Panc1 (cell line): ENCODE measurements around the gene SMC2. TPM values are rescaled to one million over a fixed set of nuclear protein-coding genes. Genes with fewer than 3 reads are reported as not detected.

Experiments used
- ATAC-seq: fragments of 200-7000 bp; cut with Tn5 transposase; 2 replicates; pipeline ENCODE4 v1.9.1; 2020; ENCODE audit warnings: mild to moderate bottlenecking, moderate library complexity
- Bru-seq: library from RNA; stranded (reverse); fragments of 400-500 nt; gene quantifications from one replicate; lab custom pipeline; 2021; lab: Mats Ljungman, UMichigan
- BruChase-seq, 2 experiments: library from RNA; stranded (reverse); fragments of 400-500 nt; gene quantifications; one replicate each; lab custom pipeline; 2021; lab: Mats Ljungman, UMichigan
- BruUV-seq: library from RNA; stranded (reverse); fragments of 400-500 nt; replicated peaks from 2 replicates; lab custom pipeline; 2021; lab: Mats Ljungman, UMichigan
- CTCF ChIA-PET: fragments of 300-600 bp; sonication (Branson Sonifier 250); formaldehyde crosslinking; loops from one replicate; lab custom pipeline; 2022; ENCODE audit warnings: antibody characterized with exemption; lab: Charles Lee
- POLR2A ChIA-PET: fragments of 300-600 bp; sonication (Branson Sonifier 250); formaldehyde crosslinking; loops from one replicate; lab custom pipeline; 2022; ENCODE audit warnings: antibody characterized with exemption; lab: Charles Lee
- DNase-seq: peaks from one replicate; pipeline ENCODE4 v3.0.0-alpha.2; 2010; ENCODE audit warnings: low read depth, low spot score
- H3K27ac ChIP-seq: 2 replicates; pipeline ENCODE4 v1.5.1; 2011; ENCODE audit warnings: mild to moderate bottlenecking, low read length, inconsistent platforms
- H3K27me3 ChIP-seq: fragments of 200-500 bp; sonication (Bioruptor generic); 2 replicates; pipeline ENCODE4 v1.6.0; 2014; ENCODE audit warnings: low read length, inconsistent platforms; ENCODE audit not compliant: control insufficient read depth, insufficient read depth
- H3K36me3 ChIP-seq: fragments of 200-500 bp; sonication (Bioruptor generic); 2 replicates; pipeline ENCODE4 v1.5.1; 2014; ENCODE audit warnings: inconsistent platforms, mild to moderate bottlenecking, low read length, moderate library complexity; ENCODE audit not compliant: control insufficient read depth, insufficient read depth
- H3K4me1 ChIP-seq: 2 replicates; pipeline ENCODE4 v1.5.1; 2011; ENCODE audit warnings: inconsistent platforms, mild to moderate bottlenecking, low read length, moderate library complexity; ENCODE audit not compliant: control insufficient read depth, insufficient read depth
- H3K4me3 ChIP-seq, 2 experiments: 2 replicates each; pipeline ENCODE4 v1.5.1; 2011 to 2012; ENCODE audit warnings: low read depth in 2 of 2, low read length in 2 of 2, mild to moderate bottlenecking in 2 of 2, inconsistent platforms in 1 of 2, moderate library complexity in 1 of 2
- H3K9me3 ChIP-seq: fragments of 200-500 bp; sonication (Bioruptor generic); 2 replicates; pipeline ENCODE4 v1.5.1; 2014; ENCODE audit warnings: low read depth, mild to moderate bottlenecking, inconsistent platforms, low read length, moderate library complexity; ENCODE audit not compliant: control insufficient read depth, insufficient read depth
- POLR2AphosphoS5 ChIP-seq: IDR thresholded peaks from 2 replicates; pipeline ENCODE4 v1.6.1; 2012; ENCODE audit warnings: mild to moderate bottlenecking, low read depth, low read length, moderate library complexity
- SIN3A ChIP-seq: IDR thresholded peaks from 2 replicates; pipeline ENCODE4 v1.6.1; 2012; ENCODE audit warnings: low read depth, mild to moderate bottlenecking, low read length, moderate library complexity, borderline replicate concordance; ENCODE audit not compliant: insufficient read depth
- TCF7L2 ChIP-seq: IDR thresholded peaks from 2 replicates; pipeline ENCODE4 v1.6.1; 2011; ENCODE audit warnings: mild to moderate bottlenecking, low read depth, low read length, inconsistent platforms
- in situ Hi-C: cut with HindIII; loops from 2 replicates; pipeline ENCODE4 v1.10.0; 2016; ENCODE audit warnings: low sequenced_read_pairs, low pct_unique_long_range_greater_than_20kb
- intact Hi-C: fragments of 100-400 bp; cut with micrococcal nuclease; formaldehyde crosslinking; loops from one replicate; pipeline ENCODE4 v1.10.0; 2022; ENCODE audit not compliant: unreplicated experiment
- long read RNA-seq: library from polyadenylated mRNA; unstranded; transcript quantifications from one replicate; pipeline ENCODE4 v2.0.0, GENCODE V29; 2021; ENCODE audit not compliant: unreplicated experiment
- polyA plus RNA-seq: library from polyadenylated mRNA; unstranded; fragments of >200 nt; gene quantifications from one replicate; pipeline ENCODE4 v1.2.1, GENCODE V29; 2012; ENCODE audit warnings: missing spikeins; ENCODE audit not compliant: insufficient read length
- total RNA-seq: library from RNA; stranded (reverse); gene quantifications from one replicate; pipeline ENCODE4 v1.2.1, GENCODE V29; 2021; ENCODE audit not compliant: unreplicated experiment
- TF ChIP-seq, protein P1 (sequence below): fragments of 450-650 bp; IDR thresholded peaks from 2 replicates; pipeline ENCODE4 v1.5.1; 2017; ENCODE audit warnings: mild to moderate bottlenecking
- TF ChIP-seq, protein P2 (sequence below), 2 experiments: IDR thresholded peaks; 2 replicates each; pipeline ENCODE4 v1.6.1; 2011 to 2012; ENCODE audit warnings: low read depth in 2 of 2, control low read depth in 1 of 2, low read length in 1 of 2, mild to moderate bottlenecking in 1 of 2, moderate library complexity in 1 of 2; ENCODE audit not compliant: insufficient read depth in 1 of 2

Gene SMC2
- total RNA-seq (25.3 TPM), Bru-seq, nascent RNA (percentile 78 among the genes with signal in this experiment), BruChase-seq, experiment 1, labeled RNA remaining after a 2-hour chase (percentile 79 among the genes with signal in this experiment), BruChase-seq, experiment 2, labeled RNA remaining after a 6-hour chase (percentile 90 among the genes with signal in this experiment)
- 5.4 TPM for polyA plus RNA-seq
- long read RNA-seq, full-length matches to known transcripts, result 3 of 77 reads
- long read RNA-seq, partial matches to known transcripts, result 43 of 77 reads
- long read RNA-seq, other reads (novel, unspliced or antisense), result 31 of 77 reads

DNA sequence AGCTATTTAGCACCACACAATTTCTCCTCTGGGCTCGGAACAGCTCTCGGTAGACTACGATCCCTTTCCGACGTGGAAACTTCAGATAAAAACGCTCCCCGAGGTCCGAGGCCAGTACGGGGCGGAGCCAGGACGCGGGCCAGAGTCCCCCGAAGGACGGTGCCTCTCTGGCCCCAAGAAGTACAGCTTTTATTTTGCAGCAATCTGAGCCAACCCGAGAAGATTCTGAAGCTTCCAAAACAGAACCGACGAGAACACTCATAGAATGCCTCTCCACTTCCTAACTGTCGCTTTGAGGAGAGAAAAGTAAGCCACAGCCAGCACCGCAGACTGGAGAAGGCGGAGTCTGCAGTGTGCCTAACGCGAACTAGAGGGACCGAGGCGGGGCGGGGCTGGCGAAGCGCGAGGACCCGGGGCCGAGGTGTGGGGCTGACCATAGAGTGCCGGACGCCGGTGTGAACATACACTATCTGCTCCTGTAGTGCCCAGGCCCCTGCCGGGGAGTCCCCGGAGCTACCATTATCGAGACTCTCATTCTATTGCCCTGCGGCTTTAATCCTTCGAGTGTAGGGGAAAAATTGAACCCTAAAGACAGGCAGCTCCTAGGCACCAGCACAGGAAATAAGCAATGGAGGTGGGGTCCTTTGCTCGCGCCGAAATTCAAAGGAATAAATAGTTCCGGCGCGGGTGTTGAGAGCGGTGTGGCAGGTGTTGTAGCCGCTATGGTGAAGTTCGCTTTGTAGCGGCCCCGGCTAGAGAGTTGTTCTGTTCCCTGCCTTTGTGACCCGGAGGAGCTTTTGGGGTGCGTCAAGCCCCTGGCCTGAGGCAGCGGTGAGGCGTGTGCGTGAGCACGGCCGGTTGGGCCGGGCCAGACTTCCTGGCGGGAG lies at the start of gene SMC2:
Gene SMC2 (plus strand): TSS at position 663 of the 887 bp plus-strand sequence. CDS start 1,076 bp downstream, outside the sequence.
- POLR2A ChIA-PET, result interaction anchor here (0.6 to 0.7 kb wide), 2 partner anchors 50 to 65 kb away, joined by 4 to 14 read pairs; no protein-coding TSS in a partner anchor
- no peaks in the 10 kb centered on the region for H3K27me3 ChIP-seq
- DNase-seq, result peak; percentile 74
- in situ Hi-C loops, result no loop called here
- H3K9me3 ChIP-seq, result no peaks in the 10 kb centered on the region
- peak; percentile 96 for ATAC-seq
- peak within 1 kb of the TSS; percentile 78 to 90 for H3K4me3 ChIP-seq
- TSS peak; percentile 98 for BruUV-seq
- H3K27ac ChIP-seq, result peak within 1 kb of the TSS; percentile 95
- intact Hi-C loops, result no loop called here
- CTCF ChIA-PET, result interaction anchor here (0.6 kb wide), 1 partner anchor 19 kb away, joined by 3 read pairs; no protein-coding TSS in a partner anchor
- TF ChIP-seq, protein P1, sequence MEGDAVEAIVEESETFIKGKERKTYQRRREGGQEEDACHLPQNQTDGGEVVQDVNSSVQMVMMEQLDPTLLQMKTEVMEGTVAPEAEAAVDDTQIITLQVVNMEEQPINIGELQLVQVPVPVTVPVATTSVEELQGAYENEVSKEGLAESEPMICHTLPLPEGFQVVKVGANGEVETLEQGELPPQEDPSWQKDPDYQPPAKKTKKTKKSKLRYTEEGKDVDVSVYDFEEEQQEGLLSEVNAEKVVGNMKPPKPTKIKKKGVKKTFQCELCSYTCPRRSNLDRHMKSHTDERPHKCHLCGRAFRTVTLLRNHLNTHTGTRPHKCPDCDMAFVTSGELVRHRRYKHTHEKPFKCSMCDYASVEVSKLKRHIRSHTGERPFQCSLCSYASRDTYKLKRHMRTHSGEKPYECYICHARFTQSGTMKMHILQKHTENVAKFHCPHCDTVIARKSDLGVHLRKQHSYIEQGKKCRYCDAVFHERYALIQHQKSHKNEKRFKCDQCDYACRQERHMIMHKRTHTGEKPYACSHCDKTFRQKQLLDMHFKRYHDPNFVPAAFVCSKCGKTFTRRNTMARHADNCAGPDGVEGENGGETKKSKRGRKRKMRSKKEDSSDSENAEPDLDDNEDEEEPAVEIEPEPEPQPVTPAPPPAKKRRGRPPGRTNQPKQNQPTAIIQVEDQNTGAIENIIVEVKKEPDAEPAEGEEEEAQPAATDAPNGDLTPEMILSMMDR, result no peak
- TF ChIP-seq TCF7L2 (no peak), SIN3A (peak; percentile 88), POLR2AphosphoS5 (peak; percentile 77)
- TF ChIP-seq, protein P2, sequence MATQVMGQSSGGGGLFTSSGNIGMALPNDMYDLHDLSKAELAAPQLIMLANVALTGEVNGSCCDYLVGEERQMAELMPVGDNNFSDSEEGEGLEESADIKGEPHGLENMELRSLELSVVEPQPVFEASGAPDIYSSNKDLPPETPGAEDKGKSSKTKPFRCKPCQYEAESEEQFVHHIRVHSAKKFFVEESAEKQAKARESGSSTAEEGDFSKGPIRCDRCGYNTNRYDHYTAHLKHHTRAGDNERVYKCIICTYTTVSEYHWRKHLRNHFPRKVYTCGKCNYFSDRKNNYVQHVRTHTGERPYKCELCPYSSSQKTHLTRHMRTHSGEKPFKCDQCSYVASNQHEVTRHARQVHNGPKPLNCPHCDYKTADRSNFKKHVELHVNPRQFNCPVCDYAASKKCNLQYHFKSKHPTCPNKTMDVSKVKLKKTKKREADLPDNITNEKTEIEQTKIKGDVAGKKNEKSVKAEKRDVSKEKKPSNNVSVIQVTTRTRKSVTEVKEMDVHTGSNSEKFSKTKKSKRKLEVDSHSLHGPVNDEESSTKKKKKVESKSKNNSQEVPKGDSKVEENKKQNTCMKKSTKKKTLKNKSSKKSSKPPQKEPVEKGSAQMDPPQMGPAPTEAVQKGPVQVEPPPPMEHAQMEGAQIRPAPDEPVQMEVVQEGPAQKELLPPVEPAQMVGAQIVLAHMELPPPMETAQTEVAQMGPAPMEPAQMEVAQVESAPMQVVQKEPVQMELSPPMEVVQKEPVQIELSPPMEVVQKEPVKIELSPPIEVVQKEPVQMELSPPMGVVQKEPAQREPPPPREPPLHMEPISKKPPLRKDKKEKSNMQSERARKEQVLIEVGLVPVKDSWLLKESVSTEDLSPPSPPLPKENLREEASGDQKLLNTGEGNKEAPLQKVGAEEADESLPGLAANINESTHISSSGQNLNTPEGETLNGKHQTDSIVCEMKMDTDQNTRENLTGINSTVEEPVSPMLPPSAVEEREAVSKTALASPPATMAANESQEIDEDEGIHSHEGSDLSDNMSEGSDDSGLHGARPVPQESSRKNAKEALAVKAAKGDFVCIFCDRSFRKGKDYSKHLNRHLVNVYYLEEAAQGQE (IDR thresholded peaks at IDR 0.05; ENCODE audit: insufficient read depth in 1 of 2, low read depth in 2 of 2, low read length in 1 of 2), result no peak
- H3K4me1 ChIP-seq, result peaks cover 10% of the 10 kb centered on the region
- H3K36me3 ChIP-seq, result peaks cover 5% of the 10 kb centered on the region

DNA sequence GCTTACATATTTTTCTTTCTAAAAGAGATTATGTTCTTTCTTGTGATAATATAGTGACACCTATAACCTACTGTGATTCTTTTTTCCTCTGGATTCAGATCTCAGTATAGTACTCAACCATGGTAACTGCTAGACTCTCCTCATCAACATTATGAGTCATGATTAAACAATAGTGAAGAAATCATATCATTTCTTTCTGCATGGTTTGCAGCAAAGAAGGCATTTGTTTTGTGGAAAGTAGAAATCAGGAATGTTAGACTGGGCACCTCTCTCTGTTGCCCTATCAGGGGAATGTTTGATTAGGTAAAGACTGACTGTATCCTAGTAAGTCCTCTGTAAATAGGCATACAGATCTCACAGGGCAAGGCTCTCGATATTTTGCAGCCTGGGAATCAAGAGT lies 25.6 kb upstream of the SMC2 start:
- Histone ChIP-seq H3K4me3 (no peak overlapping the region), H3K9me3 (no peaks in the 10 kb centered on the region), H3K27ac (no peak overlapping the region), H3K27me3 (no peaks in the 10 kb centered on the region), H3K4me1 (no peaks in the 10 kb centered on the region), H3K36me3 (no peaks in the 10 kb centered on the region)
- ATAC-seq (no peak), DNase-seq (no peak)
- intact Hi-C loops (no loop called here), in situ Hi-C loops (no loop called here)
- POLR2A ChIA-PET, result no interaction called here
- TF ChIP-seq POLR2AphosphoS5 (no peak), TCF7L2 (no peak)
- TF ChIP-seq, protein P2 (IDR thresholded peaks at IDR 0.05; ENCODE audit: insufficient read depth in 1 of 2, low read depth in 2 of 2, low read length in 1 of 2), result no peak
- TF ChIP-seq, protein P1, result no peak
- CTCF ChIA-PET, result no interaction called here
- BruUV-seq, result no TSS peak
